ENCODE results near the gene TENT4A.

DNA sequence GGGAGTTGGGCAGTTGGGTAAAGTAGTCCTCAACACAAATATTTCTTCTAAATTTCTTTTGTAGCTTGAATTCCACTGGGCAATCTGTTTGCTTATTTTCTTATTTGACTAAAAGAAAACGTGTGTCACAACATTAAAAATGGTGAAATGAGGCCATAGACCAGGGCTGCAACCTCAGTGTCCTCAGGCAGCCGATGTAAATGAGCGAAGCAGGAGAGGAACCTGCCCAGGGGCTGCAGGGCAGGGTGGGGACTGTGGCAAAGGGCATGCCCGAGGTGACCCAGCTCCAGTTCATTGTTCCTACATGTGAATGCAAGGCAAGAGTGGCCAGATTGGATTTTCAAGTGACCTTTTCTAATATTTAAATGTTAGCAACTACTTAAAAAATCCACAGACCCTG, 74.7 kb downstream of the TENT4A start:
- TF ChIP-seq, protein P1, sequence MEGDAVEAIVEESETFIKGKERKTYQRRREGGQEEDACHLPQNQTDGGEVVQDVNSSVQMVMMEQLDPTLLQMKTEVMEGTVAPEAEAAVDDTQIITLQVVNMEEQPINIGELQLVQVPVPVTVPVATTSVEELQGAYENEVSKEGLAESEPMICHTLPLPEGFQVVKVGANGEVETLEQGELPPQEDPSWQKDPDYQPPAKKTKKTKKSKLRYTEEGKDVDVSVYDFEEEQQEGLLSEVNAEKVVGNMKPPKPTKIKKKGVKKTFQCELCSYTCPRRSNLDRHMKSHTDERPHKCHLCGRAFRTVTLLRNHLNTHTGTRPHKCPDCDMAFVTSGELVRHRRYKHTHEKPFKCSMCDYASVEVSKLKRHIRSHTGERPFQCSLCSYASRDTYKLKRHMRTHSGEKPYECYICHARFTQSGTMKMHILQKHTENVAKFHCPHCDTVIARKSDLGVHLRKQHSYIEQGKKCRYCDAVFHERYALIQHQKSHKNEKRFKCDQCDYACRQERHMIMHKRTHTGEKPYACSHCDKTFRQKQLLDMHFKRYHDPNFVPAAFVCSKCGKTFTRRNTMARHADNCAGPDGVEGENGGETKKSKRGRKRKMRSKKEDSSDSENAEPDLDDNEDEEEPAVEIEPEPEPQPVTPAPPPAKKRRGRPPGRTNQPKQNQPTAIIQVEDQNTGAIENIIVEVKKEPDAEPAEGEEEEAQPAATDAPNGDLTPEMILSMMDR (IDR thresholded peaks at IDR 0.05; ENCODE audit: borderline replicate concordance, extremely low read depth, low read length, poor library complexity, severe bottlenecking), result no peak
- TF ChIP-seq EZH2 (IDR thresholded peaks at IDR 0.05; ENCODE audit: borderline replicate concordance, low read depth, low read length, severe bottlenecking), result no peak

All from DND-41 (cell line).